ENCODE measurements around the gene COTL1.

GRCh38 chr16:84650062-84650991, 32.4 kb upstream of the COTL1 start:
- TF ChIP-seq, protein P1, sequence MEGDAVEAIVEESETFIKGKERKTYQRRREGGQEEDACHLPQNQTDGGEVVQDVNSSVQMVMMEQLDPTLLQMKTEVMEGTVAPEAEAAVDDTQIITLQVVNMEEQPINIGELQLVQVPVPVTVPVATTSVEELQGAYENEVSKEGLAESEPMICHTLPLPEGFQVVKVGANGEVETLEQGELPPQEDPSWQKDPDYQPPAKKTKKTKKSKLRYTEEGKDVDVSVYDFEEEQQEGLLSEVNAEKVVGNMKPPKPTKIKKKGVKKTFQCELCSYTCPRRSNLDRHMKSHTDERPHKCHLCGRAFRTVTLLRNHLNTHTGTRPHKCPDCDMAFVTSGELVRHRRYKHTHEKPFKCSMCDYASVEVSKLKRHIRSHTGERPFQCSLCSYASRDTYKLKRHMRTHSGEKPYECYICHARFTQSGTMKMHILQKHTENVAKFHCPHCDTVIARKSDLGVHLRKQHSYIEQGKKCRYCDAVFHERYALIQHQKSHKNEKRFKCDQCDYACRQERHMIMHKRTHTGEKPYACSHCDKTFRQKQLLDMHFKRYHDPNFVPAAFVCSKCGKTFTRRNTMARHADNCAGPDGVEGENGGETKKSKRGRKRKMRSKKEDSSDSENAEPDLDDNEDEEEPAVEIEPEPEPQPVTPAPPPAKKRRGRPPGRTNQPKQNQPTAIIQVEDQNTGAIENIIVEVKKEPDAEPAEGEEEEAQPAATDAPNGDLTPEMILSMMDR (IDR thresholded peaks at IDR 0.05), result no peak
- TF ChIP-seq ZNF281 (CRISPR knock-in tag; IDR thresholded peaks at IDR 0.05), result no peak
- no peak for TF ChIP-seq FOXK1 (CRISPR knock-in tag; IDR thresholded peaks at IDR 0.05)
- TF ChIP-seq CBFB (CRISPR knock-in tag; IDR thresholded peaks at IDR 0.05; ENCODE audit: low read depth), result no peak
- TF ChIP-seq NR3C1 (CRISPR knock-in tag; conservative IDR thresholded peaks at IDR 0.05; ENCODE audit: low read depth), result no peak
- no peak for TF ChIP-seq JUN (CRISPR knock-in tag; IDR thresholded peaks at IDR 0.05)
- TF ChIP-seq, protein P2, sequence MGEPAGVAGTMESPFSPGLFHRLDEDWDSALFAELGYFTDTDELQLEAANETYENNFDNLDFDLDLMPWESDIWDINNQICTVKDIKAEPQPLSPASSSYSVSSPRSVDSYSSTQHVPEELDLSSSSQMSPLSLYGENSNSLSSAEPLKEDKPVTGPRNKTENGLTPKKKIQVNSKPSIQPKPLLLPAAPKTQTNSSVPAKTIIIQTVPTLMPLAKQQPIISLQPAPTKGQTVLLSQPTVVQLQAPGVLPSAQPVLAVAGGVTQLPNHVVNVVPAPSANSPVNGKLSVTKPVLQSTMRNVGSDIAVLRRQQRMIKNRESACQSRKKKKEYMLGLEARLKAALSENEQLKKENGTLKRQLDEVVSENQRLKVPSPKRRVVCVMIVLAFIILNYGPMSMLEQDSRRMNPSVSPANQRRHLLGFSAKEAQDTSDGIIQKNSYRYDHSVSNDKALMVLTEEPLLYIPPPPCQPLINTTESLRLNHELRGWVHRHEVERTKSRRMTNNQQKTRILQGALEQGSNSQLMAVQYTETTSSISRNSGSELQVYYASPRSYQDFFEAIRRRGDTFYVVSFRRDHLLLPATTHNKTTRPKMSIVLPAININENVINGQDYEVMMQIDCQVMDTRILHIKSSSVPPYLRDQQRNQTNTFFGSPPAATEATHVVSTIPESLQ (CRISPR knock-in tag; IDR thresholded peaks at IDR 0.05), result no peak
- TF ChIP-seq ESRRA (CRISPR knock-in tag; IDR thresholded peaks at IDR 0.05; ENCODE audit: borderline replicate concordance), result no peak
- no peak for TF ChIP-seq ATF3 (CRISPR knock-in tag; conservative IDR thresholded peaks at IDR 0.05)
- no peak for TF ChIP-seq SP1 (CRISPR knock-in tag; conservative IDR thresholded peaks at IDR 0.05)
- TF ChIP-seq MXD4 (CRISPR knock-in tag; IDR thresholded peaks at IDR 0.05; ENCODE audit: borderline replicate concordance), result no peak

Data from WTC11 (cell line).